ENCODE results near the gene HTATSF1. TPM values are rescaled to one million over a fixed set of nuclear protein-coding genes. Genes with fewer than 3 reads are reported as not detected.

HTATSF1 gene
- total RNA-seq, 1 experiment from 2014 or later: 39.7 TPM

DNA sequence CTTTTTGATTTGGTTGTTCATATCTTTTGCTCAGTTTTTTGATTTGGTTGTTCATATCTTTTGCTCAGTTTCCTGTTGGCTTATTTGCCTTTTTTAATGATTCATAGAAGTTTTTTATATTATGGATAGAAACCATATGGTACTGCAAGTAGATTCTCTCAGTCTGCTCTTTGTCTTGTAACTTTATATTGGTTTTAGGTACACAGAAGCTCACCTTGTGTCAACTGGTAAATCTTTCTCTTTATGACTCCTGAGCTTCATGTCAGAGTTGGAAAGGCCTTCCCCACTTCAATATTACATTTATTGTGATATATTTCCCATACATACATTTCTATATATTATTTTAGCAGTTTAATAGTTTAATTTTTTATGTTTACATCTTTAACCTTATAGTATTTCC lies 26.4 kb downstream of the HTATSF1 start:
- Histone ChIP-seq H3K4me2 (ENCODE audit: low read length) (no peak overlapping the region), H3K4me1 (ENCODE audit: control insufficient read depth in 1 of 2, insufficient read depth in 2 of 2, low read length in 2 of 2) (peaks cover 0 to 8% of the 10 kb centered on the region in 2 experiments; a peak in 2 of 4 replicates), H3K36me3 (ENCODE audit: control insufficient read depth in 1 of 2, insufficient read depth in 2 of 2, low read length in 2 of 2) (no peaks in the 10 kb centered on the region), H3K27me3 (ENCODE audit: insufficient read depth, low read length) (no peaks in the 10 kb centered on the region), H3K9ac (ENCODE audit: low read length) (no peak overlapping the region), H3K79me2 (ENCODE audit: insufficient read depth, low read length) (no peaks in the 10 kb centered on the region), H3K4me3 (replicated peaks in 1 of 2; ENCODE audit: low read depth in 1 of 2, low read length in 2 of 2) (no peak overlapping the region), H2AFZ (ENCODE audit: low read depth, low read length, poor library complexity, severe bottlenecking) (no peak overlapping the region), H3K9me2 (ENCODE audit: insufficient read depth) (no peaks in the 10 kb centered on the region), H3K27ac (ENCODE audit: low read depth, low read length) (no peak overlapping the region), H3K9me3 (ENCODE audit: control insufficient read depth in 1 of 2, insufficient read depth in 1 of 2, low read depth in 1 of 2, low read length in 2 of 2) (no peaks in the 10 kb centered on the region), H4K20me1 (ENCODE audit: insufficient read depth) (no peaks in the 10 kb centered on the region)
- intact Hi-C loops (cut with micrococcal nuclease): no loop called here
- DNase-seq (ENCODE audit: low read depth, low spot score) (no peak), ATAC-seq (no peak)
- BruUV-seq (replicated peaks): no TSS peak
- ChIA-PET RAD21 (ENCODE audit: low non-redundant PET in 1 of 2, low total read pairs in 2 of 2, uncharacterized antibody in 2 of 2, unreplicated experiment in 2 of 2) (no interaction called here), POLR2A (no interaction called here), CTCF (no interaction called here)
- TF ChIP-seq EZH2 (IDR thresholded peaks at IDR 0.05) (no peak), EZH2phosphoT487 (IDR thresholded peaks at IDR 0.05; ENCODE audit: borderline replicate concordance) (no peak), SIN3A (IDR thresholded peaks at IDR 0.05; ENCODE audit: low read depth) (no peak), TCF7L2 (IDR thresholded peaks at IDR 0.05; ENCODE audit: borderline replicate concordance, extremely low read depth, insufficient read depth, insufficient read length) (no peak), POLR2AphosphoS5 (IDR thresholded peaks at IDR 0.05; ENCODE audit: low read depth, low read length) (no peak), CEBPB (IDR thresholded peaks at IDR 0.05; ENCODE audit: low read depth) (no peak), RAD21 (IDR thresholded peaks at IDR 0.05; ENCODE audit: low read depth) (no peak), SP1 (IDR thresholded peaks at IDR 0.05; ENCODE audit: low read depth) (no peak), SRF (IDR thresholded peaks at IDR 0.05; ENCODE audit: low read depth) (no peak), YY1 (IDR thresholded peaks at IDR 0.05; ENCODE audit: extremely low read depth, insufficient replicate concordance, low read depth, low read length) (no peak), ZFX (IDR thresholded peaks at IDR 0.05) (no peak), ELF1 (IDR thresholded peaks at IDR 0.05; ENCODE audit: borderline replicate concordance, low read depth) (no peak)
- TF ChIP-seq, protein P1, sequence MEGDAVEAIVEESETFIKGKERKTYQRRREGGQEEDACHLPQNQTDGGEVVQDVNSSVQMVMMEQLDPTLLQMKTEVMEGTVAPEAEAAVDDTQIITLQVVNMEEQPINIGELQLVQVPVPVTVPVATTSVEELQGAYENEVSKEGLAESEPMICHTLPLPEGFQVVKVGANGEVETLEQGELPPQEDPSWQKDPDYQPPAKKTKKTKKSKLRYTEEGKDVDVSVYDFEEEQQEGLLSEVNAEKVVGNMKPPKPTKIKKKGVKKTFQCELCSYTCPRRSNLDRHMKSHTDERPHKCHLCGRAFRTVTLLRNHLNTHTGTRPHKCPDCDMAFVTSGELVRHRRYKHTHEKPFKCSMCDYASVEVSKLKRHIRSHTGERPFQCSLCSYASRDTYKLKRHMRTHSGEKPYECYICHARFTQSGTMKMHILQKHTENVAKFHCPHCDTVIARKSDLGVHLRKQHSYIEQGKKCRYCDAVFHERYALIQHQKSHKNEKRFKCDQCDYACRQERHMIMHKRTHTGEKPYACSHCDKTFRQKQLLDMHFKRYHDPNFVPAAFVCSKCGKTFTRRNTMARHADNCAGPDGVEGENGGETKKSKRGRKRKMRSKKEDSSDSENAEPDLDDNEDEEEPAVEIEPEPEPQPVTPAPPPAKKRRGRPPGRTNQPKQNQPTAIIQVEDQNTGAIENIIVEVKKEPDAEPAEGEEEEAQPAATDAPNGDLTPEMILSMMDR (IDR thresholded peaks at IDR 0.05 in 2 of 3, conservative IDR thresholded peaks at IDR 0.05 in 1 of 3; ENCODE audit: borderline replicate concordance in 1 of 3, insufficient read depth in 1 of 3, low read depth in 2 of 3, low read length in 2 of 3): no peak
- TF ChIP-seq, protein P2, sequence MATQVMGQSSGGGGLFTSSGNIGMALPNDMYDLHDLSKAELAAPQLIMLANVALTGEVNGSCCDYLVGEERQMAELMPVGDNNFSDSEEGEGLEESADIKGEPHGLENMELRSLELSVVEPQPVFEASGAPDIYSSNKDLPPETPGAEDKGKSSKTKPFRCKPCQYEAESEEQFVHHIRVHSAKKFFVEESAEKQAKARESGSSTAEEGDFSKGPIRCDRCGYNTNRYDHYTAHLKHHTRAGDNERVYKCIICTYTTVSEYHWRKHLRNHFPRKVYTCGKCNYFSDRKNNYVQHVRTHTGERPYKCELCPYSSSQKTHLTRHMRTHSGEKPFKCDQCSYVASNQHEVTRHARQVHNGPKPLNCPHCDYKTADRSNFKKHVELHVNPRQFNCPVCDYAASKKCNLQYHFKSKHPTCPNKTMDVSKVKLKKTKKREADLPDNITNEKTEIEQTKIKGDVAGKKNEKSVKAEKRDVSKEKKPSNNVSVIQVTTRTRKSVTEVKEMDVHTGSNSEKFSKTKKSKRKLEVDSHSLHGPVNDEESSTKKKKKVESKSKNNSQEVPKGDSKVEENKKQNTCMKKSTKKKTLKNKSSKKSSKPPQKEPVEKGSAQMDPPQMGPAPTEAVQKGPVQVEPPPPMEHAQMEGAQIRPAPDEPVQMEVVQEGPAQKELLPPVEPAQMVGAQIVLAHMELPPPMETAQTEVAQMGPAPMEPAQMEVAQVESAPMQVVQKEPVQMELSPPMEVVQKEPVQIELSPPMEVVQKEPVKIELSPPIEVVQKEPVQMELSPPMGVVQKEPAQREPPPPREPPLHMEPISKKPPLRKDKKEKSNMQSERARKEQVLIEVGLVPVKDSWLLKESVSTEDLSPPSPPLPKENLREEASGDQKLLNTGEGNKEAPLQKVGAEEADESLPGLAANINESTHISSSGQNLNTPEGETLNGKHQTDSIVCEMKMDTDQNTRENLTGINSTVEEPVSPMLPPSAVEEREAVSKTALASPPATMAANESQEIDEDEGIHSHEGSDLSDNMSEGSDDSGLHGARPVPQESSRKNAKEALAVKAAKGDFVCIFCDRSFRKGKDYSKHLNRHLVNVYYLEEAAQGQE (IDR thresholded peaks at IDR 0.05; ENCODE audit: low read depth): no peak
- TF ChIP-seq, protein P3, sequence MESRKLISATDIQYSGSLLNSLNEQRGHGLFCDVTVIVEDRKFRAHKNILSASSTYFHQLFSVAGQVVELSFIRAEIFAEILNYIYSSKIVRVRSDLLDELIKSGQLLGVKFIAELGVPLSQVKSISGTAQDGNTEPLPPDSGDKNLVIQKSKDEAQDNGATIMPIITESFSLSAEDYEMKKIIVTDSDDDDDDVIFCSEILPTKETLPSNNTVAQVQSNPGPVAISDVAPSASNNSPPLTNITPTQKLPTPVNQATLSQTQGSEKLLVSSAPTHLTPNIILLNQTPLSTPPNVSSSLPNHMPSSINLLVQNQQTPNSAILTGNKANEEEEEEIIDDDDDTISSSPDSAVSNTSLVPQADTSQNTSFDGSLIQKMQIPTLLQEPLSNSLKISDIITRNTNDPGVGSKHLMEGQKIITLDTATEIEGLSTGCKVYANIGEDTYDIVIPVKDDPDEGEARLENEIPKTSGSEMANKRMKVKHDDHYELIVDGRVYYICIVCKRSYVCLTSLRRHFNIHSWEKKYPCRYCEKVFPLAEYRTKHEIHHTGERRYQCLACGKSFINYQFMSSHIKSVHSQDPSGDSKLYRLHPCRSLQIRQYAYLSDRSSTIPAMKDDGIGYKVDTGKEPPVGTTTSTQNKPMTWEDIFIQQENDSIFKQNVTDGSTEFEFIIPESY (IDR thresholded peaks at IDR 0.05; ENCODE audit: extremely low read depth, insufficient replicate concordance, low read length): no peak
